NCI-H82 treated with DMSO at 0.1 percent for 48 hours (cell line): Measurements from ENCODE around the gene DDC.
"Not testable (repeated sequence)": the region's sequence is repeated elsewhere in the genome, so short reads cannot be mapped to it uniquely, and the experiment has no call there.

ENCODE experiments used
- DNase-seq: peaks from one replicate; lab custom pipeline; 2025; ENCODE audit not compliant: unreplicated experiment; lab: John Stamatoyannopoulos, UW

DDC gene

DNA sequence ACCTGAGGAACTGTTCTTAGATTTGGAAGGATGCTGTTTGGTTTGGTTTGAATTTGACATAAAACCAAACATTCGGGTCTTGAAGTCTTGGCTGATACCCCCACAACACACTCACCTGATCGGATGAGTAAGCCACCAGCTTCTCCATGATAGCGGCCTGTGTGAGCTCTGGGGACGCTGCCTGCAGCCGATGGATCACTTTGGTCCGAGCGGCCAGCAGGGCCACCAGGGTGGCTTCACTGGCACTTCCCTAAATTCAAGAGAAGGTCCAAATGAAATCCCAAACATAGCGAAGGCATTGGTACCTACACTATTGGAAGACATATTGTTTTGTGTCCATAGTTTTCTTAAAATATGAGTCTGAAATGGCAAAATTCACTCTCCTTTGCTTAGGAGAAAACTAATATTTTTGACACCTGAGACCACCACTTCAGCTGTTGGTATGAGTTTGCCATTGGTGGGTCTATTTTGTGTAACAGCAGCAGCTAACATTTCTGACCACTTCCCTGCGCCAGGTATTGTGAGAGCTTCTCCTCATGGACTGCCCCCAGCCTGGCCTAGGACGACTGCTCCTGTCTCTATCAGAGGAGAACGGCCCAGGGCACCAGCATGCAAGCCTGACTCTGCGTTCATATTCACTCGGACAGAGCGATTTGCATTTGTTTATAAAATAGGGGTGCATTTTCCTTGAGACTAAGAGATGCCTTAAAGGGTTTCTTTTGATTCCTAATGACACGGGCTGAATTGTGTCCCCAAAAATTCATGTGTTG is 35.9 kb downstream of the DDC start:
- no peak for DNase-seq

DNA sequence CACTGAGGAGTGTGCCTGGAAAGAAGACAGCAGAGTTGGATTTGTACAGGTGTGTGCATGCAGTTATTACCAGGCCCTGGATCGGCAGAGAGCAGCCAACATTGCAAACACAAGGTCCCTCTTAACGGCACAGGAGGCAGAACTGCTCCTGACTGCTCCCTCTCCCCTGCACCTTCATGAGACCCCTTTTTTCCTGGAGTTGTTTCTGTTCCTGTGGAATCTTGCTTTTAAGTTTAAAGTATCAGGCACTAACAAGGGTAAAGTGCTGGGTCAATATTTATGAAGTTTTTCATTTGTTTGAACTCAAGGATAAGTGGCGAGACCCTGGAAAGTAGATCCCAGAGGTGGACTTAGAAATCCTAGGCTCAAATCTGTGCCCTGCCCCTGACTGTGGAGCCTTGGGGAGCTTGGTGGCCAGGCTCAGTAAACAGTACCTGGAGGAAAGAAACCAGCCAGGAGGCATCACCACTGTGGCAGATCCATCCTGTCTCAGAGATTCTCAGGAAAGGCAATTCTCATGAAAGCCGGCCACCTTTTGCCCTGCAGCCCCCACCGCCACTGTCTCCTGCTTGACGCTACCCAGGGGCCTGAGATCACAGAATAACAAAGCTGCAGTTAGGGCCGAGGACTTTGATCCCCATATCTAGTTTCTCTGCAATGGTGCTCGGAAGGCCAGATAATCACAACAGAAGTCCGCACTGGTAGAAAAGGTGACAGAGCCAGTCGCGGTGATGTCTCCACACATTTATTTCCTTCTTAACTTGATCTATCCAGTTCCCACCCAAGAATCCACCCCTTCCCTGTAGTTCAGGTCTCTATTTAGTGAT is 36.7 kb downstream of the DDC start:
- DNase-seq: no peak

DNA sequence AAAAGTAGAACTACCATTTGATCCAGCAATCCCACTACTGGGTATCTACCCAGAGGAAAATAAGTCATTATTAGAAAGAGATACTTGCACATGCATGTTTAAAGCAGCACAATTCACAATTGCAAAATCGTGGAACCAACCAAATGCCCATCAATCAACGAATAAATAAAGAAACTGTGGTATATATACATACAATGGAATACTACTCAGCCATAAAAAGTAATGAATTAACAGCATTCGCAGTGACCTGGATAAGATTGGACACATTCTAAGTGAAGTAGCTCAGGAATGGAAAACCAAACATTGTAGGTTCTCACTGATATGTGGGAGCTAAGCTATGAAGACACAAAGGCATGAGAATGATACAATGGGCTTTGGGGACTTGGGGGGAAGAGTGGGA is 45.9 kb downstream of the DDC start:
- not testable (repeated sequence) for DNase-seq

DNA sequence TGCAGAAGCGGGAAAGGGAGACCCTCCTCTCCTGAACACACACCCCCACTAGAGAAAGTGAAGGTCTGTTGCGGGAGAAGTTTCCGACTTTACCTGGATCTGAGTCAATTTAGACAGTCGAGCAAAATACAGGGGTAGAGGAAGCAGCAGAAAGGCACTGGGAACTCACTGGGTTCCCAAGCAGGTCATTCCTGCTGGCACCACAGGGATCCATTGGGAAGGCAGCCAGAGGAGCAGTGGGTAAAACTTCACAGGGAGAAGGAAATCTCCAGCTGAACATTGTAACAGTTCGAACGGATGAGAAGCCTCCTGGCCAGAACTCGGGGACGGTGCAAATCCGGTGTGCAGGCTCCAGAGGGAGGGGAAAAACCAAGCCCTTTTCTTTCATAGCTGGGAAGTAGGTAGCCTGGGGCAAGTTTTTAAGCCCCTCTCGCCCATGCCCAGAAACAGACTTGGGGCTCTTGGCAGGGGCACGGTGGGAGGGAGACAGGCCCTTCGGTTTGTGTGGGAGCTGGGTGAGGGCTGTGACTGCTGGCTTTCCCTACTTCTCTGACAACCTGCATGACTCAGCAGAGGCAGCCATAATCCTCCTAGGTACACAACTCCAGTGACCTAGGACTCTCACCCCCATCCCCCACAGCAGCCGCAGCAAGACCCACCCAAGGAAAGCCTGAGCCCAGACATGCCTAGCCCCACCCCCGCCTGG is 51.9 kb downstream of the DDC start:
- no peak for DNase-seq

DNA sequence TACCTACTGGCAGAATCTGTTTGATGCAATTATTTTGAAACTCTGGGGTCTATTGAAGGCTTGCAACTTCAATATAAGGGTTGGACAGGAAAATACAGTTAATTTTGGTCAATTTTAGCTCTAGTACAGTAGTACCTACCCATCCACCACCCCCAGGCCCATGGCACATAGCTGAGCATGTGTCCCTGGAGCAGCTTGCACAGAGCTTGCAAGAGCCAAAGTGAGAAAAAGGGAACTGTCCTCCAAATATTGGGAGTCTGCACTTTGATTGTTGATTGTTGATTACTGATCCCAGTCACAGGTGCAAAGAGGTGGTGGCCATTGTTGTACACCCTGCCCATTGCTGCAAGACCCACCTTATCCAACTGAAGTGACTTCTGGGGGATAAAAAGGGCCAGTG is 52.8 kb downstream of the DDC start:
- DNase-seq: no peak

DNA sequence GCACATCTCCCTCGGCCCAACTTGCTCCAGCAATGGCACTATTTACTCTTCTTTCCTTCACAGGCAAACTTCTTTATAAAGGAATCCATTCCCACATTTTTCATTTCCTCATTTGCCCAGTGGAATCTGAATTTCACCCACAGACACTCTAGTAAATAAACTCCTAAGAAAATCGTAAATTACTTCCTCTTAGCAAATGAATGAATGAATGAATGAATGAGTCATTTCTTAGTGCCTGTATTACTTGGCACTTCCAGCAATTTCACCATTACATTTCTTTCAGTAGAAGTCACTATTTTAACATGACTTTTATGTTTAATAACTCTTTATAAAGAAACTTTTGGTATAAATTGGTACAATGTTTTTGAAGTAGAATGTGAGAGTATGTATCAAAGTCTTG is 55.7 kb downstream of the DDC start:
- no peak for DNase-seq

DNA sequence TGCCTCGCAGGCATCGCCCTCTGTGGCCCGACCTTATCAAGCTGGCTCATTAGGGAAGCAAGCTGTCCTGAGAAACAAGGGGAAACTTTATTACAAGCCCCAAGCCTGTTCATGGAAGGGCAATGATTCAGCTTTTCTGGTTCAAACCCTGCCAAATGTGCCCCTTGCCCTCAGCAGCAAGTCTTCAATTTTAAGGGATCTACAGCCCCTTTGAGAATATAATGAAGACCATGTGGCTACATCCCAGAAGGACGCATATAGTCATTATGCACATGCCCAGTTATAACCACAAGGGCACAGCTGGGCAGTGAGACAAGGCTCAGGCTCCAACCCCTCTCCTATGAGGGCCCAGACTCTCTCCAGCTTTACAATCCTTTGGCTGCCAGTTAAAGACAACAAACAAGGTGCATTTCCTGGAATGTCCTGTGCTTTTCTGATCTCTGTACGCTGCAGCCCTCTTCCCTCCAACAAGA is 56.7 kb downstream of the DDC start:
- DNase-seq: peak; percentile 10

DNA sequence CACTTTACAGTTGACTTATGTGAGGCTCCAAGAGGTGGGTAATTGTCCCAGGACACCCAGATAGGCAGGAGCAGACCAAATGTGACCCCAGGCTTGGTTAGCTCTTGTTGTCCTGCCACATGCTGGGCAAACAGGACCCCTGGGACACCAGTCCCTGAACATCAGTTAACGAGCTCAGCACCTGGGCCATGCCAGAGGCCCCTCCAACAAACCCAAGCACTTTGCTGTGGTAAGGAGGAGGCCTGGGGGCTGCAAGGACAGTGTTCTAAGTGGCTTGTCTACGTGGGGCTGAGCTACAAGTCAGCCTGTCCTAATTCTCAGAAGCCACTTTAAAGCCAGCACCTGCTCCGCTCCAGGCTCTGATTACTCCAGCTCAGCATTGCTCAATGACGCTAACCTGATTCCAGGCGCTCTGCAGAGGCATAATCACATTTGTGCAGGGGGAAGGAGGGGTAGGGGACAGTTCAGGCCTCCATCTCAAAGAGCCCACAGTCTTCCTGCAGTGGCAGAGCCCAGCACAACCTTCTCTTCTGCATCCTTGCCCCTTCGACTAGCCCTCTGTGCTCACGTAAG is 57.2 kb downstream of the DDC start:
- DNase-seq: peak; percentile 96

DNA sequence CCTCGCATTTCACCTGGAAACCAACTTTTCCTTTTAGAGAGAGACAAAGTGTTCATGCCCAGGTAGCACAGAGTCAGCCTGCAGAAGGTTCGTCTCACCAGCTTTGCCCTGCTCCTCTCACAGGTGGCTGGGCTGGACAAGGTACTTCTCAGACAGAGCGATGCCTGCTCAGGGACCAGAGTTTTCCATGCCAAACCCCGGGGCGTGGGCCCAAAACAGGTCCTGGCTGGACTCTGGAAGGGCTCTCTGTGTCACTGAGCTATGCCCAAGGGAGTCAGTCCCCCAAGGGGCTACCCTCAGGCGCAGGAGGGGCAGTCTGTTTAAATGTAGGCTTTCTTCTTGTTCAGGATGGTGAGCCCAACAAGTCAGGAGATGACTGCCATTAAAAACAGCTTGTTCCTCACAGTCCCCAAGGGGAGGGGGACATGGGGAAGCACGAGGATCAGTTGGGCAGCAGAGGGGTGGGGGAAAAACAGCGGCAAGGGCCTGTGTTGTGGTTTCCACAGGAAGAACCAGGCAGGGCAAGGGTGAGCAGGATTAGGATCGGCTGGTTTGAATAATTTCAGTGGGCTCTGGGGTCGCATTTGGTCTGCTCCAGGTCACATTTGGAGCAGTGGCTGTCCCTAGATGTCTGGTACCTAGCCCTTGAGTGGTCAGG is 59.5 kb downstream of the DDC start:
- DNase-seq: no peak

DNA sequence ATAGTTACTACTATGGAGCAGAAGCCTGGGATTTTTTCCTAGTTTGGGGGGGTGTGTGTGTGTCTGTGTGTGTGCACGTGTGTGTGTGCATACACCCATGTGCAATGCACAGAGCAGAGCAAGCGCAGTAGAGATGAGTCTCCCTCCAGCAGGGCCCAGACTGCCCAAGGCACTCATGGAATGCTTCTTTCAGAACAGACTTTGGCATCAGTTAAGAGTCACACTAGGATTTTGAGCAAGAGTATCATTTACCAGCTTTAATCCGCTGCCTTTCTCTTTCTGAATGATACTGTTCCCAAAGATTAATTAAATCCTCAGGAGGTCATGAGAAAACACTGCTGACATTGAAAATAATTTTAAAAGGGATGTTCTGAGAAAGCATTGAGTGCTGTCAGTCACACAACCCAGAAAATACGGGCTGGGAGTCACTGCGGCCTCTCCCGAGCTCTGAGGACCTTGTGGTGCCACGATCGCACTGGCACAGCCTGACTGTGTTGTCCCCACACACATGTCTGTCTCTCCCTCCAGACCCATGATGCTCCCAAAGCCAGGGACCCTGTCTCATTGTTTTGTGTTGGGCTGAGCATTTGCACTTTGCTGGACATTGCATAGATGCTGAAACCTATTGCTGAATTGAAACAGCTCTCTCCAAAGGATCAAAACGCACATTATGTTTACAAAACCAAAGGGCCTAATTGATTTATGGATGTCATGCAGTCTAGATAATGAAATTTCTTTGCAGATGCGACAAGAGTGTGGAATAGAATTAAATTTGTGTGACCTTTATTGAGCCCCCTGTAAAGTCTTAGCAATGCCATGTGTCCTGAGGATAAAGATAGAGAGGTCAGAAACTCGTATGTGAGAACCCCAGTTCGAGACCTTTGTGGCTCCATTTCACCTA is 60.3 kb downstream of the DDC start:
- no peak for DNase-seq

DNA sequence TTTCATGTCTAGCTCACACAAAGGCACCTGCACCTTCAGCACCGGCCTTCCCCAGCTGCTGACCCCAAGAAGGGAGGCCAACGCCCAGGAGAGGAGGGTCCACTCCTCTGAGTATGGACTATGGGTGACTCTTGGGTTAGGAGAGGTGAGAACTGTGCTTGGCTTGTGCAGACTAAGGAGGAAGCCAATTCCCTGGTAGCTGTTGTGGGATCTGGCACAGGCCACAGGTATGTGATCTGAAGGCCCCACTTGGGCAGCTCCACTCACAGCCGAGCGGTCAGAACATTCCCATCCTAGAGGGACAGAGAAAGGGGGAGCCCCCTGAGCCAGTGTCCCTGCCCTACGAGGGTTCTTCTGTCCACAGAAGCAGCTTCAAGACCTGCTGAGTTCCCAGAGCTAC is 62.3 kb downstream of the DDC start:
- DNase-seq: no peak

DNA sequence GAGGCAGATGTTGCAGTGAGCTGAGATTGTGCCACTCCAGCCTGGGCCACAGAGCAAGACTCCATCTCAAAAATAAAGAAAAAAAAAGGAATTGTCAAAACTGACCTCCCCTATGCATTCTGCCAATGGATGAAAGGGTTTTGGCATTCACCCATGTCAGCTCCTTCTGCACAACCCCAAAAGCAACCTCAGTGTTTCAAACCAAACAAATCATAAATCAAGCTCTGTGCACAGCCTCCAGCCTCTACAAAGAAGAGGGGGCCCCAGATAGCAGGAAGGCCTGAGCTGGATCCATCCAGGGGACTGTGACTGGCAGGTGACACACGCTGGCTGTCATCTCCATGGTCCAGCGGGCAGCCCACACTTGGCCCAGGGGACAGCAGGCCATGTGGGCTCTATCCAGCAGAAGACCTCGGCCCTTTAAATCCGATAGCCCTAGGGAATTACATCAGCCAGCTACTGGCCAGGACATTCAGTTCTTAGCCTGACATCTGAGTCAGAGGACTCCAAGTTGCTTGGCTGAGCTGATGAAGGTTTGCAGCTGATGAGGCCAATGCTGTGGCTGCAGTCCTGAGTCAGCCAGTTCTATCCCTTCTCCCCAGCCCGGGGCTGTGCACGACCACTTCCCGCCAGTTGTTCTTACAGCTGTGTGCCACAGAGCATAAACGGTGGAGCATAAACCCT is 63.1 kb downstream of the DDC start:
- no peak for DNase-seq

DNA sequence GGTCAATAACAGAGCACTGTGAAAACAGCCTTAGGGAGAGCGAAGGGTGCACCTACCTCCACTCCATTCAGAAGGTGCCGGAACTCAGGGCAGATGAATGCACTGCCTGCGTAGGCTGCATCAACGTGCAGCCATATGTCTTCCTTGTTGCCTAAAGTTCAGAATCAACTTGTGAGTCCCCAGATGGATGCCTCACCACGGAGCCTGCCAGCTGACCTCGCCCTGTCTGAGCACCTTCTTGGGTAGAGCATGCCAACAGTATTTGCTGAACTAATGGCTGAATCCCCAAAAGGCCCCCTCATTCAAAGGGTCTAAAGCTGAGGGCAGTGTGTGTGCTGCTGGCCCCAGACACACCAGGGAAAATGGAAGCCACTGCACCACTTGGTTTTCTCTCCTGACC is 66.1 kb downstream of the DDC start:
- no peak for DNase-seq

DNA sequence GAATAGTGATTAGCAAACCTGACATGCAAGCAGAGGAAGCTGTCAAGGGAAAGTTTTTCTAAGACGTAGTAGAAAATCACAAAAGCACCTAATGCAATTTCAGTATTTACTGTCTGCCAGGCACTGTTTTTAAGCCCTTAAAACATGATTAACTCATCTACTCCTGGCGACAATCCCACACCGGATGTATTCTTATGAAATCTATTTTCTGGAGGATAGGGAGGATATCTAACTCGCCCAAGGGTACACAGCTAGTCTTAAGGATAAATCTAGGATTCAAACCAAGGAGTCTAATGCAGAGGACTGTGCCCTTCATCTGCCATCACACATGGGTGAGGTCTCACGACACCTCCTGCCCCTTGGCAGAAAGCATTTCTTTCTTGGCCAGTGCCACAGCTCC is 67.2 kb downstream of the DDC start:
- DNase-seq: peak; percentile 28

DNA sequence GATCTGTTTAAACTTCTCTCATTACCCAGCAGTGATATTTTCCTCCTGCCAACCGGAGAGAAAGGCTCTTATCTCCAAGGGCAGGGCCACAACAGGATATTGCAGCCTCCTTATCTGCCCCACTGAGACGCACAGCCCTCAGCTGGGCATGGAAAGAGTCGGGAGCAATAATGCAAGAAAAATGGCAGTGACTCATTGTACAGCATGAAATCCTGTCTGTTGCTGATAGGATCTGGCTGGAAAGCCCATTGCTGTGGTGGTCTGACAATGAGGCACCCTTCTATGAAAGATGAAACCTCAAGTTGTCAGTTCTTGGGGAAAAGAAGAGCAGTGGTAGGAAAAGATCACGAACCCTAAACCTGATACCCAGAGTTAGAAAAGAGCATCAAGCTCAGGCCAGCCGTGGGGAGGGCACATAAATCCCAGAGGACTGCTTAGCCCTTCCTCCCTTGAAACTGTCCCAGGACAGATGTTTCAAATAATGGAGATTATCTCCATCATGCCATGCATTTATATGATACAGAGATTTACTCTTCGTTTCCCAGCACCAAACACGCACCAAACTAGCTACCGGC is 68.0 kb downstream of the DDC start:
- no peak for DNase-seq

DNA sequence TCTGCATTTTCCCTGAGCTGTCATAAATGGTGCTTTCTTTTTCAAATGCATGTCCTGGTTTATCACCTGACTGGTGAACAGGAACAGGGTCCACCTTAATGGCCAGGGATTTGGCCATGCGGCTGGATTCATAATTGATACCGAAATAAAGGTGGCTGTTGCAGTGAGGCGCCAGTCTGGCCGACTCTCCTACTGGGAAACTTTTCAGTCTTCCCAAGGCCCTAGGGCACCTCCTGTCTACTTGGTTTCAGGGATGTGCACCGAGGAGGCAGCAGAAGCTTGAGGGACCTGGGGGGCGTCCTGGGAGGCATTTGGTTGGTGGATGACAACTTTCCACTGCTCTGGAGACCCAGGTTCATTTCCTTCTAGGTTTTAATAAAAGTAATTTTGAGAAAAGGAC is 68.6 kb downstream of the DDC start:
- DNase-seq: no peak

DNA sequence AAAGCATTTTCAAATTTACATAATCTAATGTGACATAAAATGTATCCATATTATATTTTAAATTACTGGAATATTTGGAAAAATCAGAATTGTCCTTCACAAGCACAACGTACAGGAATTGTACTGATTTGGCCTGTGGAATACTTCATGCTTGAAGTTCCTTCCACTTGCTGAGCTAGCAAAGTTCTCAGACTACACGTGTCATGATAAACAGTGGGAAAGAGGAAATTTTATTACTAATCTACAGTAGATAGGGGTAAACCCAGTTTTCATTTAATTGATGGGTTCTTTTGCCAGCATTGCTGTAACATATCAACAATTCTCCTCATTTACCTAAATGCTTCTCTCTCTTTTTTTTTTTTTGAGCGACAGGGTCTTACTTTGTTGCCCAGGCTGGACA is 69.5 kb downstream of the DDC start:
- no peak for DNase-seq

DNA sequence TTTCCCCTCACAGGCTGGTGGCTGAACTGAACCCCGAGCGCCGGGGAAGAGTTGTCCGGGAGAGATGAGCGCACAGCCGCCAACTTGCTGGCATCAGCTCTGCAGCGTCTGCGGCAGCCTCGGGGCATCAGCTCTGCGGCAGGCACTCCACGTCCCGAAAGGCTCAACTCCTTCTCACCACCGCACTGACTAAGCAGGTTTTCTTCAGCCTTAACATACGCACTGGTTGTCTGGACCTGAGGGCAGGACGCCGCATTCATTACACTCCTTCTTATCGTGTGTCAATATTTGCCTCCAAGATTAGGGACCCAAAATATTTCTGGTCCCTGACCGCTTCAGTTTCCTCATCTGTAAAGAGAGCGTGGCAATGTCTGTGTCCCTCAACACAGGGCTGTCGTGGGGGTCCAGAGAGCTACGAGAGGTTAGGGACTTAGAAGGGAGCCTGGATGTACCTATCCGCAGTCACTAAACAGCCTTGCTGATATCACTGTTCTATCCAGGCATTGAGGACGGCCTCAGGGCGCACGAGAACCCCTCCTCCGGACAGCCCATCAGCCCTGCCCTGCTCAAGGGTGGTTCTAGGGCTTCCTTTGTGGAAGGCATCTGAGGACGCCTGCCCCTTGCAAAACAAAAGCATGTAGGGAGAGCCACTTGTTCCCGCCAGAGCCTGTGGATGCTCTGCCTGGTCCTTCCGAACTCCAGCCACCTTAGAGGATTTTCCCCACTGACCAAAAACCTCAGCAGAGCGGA is 72.3 kb downstream of the DDC start:
- no peak for DNase-seq
